Measurements from ENCODE around the gene TMEM178A. TPM values are rescaled to one million over a fixed set of nuclear protein-coding genes. Genes with fewer than 3 reads are reported as not detected.
A peak's percentile ranks its signal among the peaks of the same experiment; 100 is the strongest.

The TMEM178A gene
- total and polyA plus RNA-seq, 11 donors = 0.65 to 4.6 (median 3.0) TPM

DNA sequence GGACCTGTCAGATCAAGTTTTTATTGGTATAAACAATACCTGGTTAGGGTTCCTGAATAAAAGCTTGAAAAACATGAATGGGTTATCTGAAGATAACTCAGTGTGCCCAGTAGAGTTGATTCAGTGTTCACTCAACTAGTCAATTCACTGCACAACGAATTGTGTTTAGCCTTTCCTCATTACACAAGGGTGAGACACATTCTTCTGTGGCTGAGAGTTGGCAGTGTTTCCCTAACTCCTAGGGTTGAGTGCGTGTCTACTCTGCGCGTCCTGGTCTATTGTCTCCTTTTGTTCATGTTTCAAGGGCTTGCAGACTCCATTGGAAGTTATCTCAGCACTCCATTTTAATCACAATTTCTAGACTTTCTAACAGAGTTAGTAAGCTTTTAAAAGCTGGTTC, 32.8 kb upstream of the TMEM178A start:
- no peak overlapping the region for H3K4me3 ChIP-seq
- intact Hi-C loops (cut with DNase I) = no loop called here
- DNase-seq = no peak
- no peaks in the 10 kb centered on the region for H3K27me3 ChIP-seq
- no peak for ATAC-seq
- H3K27ac ChIP-seq = no peak overlapping the region
- TF ChIP-seq, protein P1, sequence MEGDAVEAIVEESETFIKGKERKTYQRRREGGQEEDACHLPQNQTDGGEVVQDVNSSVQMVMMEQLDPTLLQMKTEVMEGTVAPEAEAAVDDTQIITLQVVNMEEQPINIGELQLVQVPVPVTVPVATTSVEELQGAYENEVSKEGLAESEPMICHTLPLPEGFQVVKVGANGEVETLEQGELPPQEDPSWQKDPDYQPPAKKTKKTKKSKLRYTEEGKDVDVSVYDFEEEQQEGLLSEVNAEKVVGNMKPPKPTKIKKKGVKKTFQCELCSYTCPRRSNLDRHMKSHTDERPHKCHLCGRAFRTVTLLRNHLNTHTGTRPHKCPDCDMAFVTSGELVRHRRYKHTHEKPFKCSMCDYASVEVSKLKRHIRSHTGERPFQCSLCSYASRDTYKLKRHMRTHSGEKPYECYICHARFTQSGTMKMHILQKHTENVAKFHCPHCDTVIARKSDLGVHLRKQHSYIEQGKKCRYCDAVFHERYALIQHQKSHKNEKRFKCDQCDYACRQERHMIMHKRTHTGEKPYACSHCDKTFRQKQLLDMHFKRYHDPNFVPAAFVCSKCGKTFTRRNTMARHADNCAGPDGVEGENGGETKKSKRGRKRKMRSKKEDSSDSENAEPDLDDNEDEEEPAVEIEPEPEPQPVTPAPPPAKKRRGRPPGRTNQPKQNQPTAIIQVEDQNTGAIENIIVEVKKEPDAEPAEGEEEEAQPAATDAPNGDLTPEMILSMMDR (IDR thresholded peaks at IDR 0.05) = no peak
- TF ChIP-seq POLR2A (IDR thresholded peaks at IDR 0.05) = no peak
- no peaks in the 10 kb centered on the region for H3K36me3 ChIP-seq
- H3K9me3 ChIP-seq = no peaks in the 10 kb centered on the region
- peaks cover 0 to 6% (median 0%) of the 10 kb centered on the region in 12 donors for H3K4me1 ChIP-seq
- WGBS, 4 donors = 84 to 91% (median 88%) methylated on average over 4 of the region's 4 CpGs

- DNase-seq = no peak
- no peak overlapping the region for H3K27ac ChIP-seq
- no peak for TF ChIP-seq POLR2A (IDR thresholded peaks at IDR 0.05)
- TF ChIP-seq, protein P1 (IDR thresholded peaks at IDR 0.05) = no peak
- no peaks in the 10 kb centered on the region for H3K27me3 ChIP-seq
- ATAC-seq = no peak
- 86 to 91% (median 89%) methylated on average over 3 of the region's 3 CpGs for WGBS, 4 donors
- H3K9me3 ChIP-seq = no peaks in the 10 kb centered on the region
- intact Hi-C loops (cut with DNase I) = no loop called here
- no peak overlapping the region for H3K4me3 ChIP-seq
- no peaks in the 10 kb centered on the region for H3K36me3 ChIP-seq
- H3K4me1 ChIP-seq = peaks cover 0 to 12% (median 0%) of the 10 kb centered on the region in 12 donors
These were observed 29.4 kb upstream of the TMEM178A start for GRCh38 chr2:39636306-39636705.

DNA sequence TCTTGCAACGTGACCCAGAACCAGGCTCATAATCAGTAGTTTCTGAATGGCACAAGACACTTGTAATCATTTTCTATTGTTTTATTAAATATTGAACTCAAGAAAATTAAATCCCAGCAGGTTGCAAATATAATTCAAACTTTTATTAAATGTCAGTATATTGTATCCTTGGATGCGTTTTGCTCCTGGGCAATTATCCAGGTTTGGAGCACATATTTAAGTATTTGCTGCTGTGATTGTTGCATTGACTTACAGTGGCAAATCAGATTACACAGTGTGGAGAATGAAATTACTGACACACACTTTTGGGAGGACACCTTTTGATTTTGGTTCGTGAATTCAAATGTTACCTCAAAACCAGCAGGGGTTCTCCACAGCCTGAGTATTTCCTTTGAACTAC, 27.1 kb upstream of the TMEM178A start:
- Histone ChIP-seq H3K27me3 (no peaks in the 10 kb centered on the region), H3K9me3 (no peaks in the 10 kb centered on the region), H3K27ac (no peak overlapping the region), H3K4me3 (no peak overlapping the region), H3K4me1 (peaks cover 0 to 23% (median 13%) of the 10 kb centered on the region in 12 donors), H3K36me3 (no peaks in the 10 kb centered on the region)
- WGBS, 4 donors = 85 to 89% (median 87%) methylated on average over 3 of the region's 3 CpGs
- no peak for DNase-seq
- no peak for ATAC-seq
- intact Hi-C loops (cut with DNase I) = no loop called here
- TF ChIP-seq, protein P1 (IDR thresholded peaks at IDR 0.05) = no peak
- no peak for TF ChIP-seq POLR2A (IDR thresholded peaks at IDR 0.05)

- intact Hi-C loops (cut with DNase I) = loop anchor here in 1 of 10 donors (5.0 kb wide), 1 partner anchor 42 kb away; no protein-coding TSS in a partner anchor
- peak; percentile 89 to 94 (median 94) for ATAC-seq
- Histone ChIP-seq H3K36me3 (no peaks in the 10 kb centered on the region), H3K27ac (peak overlapping the region in 2 of 12 donors; percentile 11 to 17), H3K4me1 (peaks cover 0 to 23% (median 13%) of the 10 kb centered on the region in 12 donors), H3K4me3 (no peak overlapping the region), H3K27me3 (no peaks in the 10 kb centered on the region), H3K9me3 (no peaks in the 10 kb centered on the region)
- DNase-seq = peak in 4 of 5 donors; percentile 25 to 69 (median 55)
- TF ChIP-seq, protein P1 (IDR thresholded peaks at IDR 0.05) = no peak
- TF ChIP-seq POLR2A (IDR thresholded peaks at IDR 0.05) = no peak
- WGBS, 4 donors = 51 to 78% (median 64%) methylated on average over 2 of the region's 2 CpGs
These were observed 25.6 kb upstream of the TMEM178A start for GRCh38 chr2:39640107-39640506.
